DND-41 (cell line): ENCODE measurements around the gene NUDT19.

Experiments
- ATAC-seq: fragments of 200-7000 bp; cut with Tn5 transposase; 3 replicates; pipeline ENCODE4 v1.9.1; 2021; ENCODE audit warnings: low read depth; ENCODE audit not compliant: insufficient read depth
- DNase-seq: peaks from one replicate; pipeline ENCODE4 v3.0.0-alpha.2; 2020
- H2AFZ ChIP-seq: 2 replicates; pipeline ENCODE4 v1.6.0; 2012; ENCODE audit warnings: low read depth, low read length
- H3K27ac ChIP-seq: 2 replicates; pipeline ENCODE4 v1.5.1; 2012; ENCODE audit warnings: low read length, inconsistent platforms
- H3K27me3 ChIP-seq: fragments of 200-600 bp; sonication (generic); 2 replicates; pipeline ENCODE4 v1.6.0; 2012; ENCODE audit warnings: low read length, mild to moderate bottlenecking, inconsistent platforms; ENCODE audit not compliant: insufficient read depth, poor library complexity
- H3K36me3 ChIP-seq: 2 replicates; pipeline ENCODE4 v1.5.1; 2012; ENCODE audit warnings: low read length, inconsistent platforms; ENCODE audit not compliant: insufficient read depth
- H3K4me1 ChIP-seq: 2 replicates; pipeline ENCODE4 v1.5.1; 2012; ENCODE audit warnings: mild to moderate bottlenecking, low read length; ENCODE audit not compliant: insufficient read depth
- H3K4me2 ChIP-seq: 2 replicates; pipeline ENCODE4 v1.6.0; 2012; ENCODE audit warnings: mild to moderate bottlenecking, moderate library complexity, low read length, inconsistent platforms; ENCODE audit not compliant: insufficient read depth
- H3K4me3 ChIP-seq, 2 experiments: fragments of 200-600 bp in 1 of 2; shearing (Covaris generic) in 1 of 2; 2 replicates each; pipeline ENCODE4 v1.5.1; 2012 to 2016; ENCODE audit warnings: inconsistent platforms in 2 of 2, low read length in 2 of 2, mild to moderate bottlenecking in 2 of 2, low read depth in 1 of 2, moderate library complexity in 1 of 2
- H3K79me2 ChIP-seq: 2 replicates; pipeline ENCODE4 v1.6.0; 2012; ENCODE audit warnings: low read length, inconsistent platforms; ENCODE audit not compliant: insufficient read depth
- H3K9ac ChIP-seq: 2 replicates; pipeline ENCODE4 v1.6.0; 2012; ENCODE audit warnings: low read depth, mild to moderate bottlenecking, inconsistent platforms, low read length, moderate library complexity
- H3K9me3 ChIP-seq: 2 replicates; pipeline ENCODE4 v1.5.1; 2012; ENCODE audit warnings: low read length, moderate library complexity, mild to moderate bottlenecking, inconsistent platforms; ENCODE audit not compliant: insufficient read depth, severe bottlenecking
- H4K20me1 ChIP-seq: 2 replicates; pipeline ENCODE4 v1.6.0; 2012; ENCODE audit warnings: low read length; ENCODE audit not compliant: insufficient read depth
- CTCF ChIP-seq: IDR thresholded peaks from 2 replicates; pipeline ENCODE4 v1.5.1; 2012; ENCODE audit warnings: borderline replicate concordance, low read length, moderate library complexity, mild to moderate bottlenecking; ENCODE audit not compliant: poor library complexity, severe bottlenecking; ENCODE audit errors: extremely low read depth
- EZH2 ChIP-seq: IDR thresholded peaks from 3 replicates; pipeline ENCODE4 v1.6.1; 2012; ENCODE audit warnings: borderline replicate concordance, low read depth, mild to moderate bottlenecking, moderate library complexity, low read length, inconsistent platforms; ENCODE audit not compliant: severe bottlenecking

Gene NUDT19

DNA sequence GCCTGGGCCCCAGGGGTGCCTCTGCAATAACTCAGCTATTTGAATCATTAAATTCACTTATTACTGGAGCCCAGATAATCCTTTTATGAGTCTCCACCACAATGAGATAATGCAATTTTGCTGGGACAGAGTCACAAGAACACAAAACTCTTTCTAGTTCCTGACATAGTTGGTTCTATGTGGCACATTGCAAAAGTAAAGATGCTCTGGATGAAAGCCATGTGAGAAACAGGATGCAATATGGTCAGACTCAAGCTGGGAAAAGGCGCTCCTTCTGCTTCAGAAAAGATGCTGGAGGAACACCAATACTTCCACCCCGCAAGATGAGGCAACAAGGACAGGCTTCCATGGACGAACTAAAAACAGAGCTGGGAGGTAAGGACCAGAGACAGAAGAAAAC lies 22.3 kb upstream of the NUDT19 start:
- H3K27me3 ChIP-seq, result no peaks in the 10 kb centered on the region
- peaks cover 21% of the 10 kb centered on the region for H3K4me1 ChIP-seq
- H3K9ac ChIP-seq, result no peak overlapping the region
- DNase-seq (no peak), ATAC-seq (no peak)
- H3K27ac ChIP-seq, result no peak overlapping the region
- H3K4me3 ChIP-seq, result no peak overlapping the region
- no peaks in the 10 kb centered on the region for H3K9me3 ChIP-seq
- peaks cover 89% of the 10 kb centered on the region for H3K79me2 ChIP-seq
- no peak overlapping the region for H3K4me2 ChIP-seq
- H3K36me3 ChIP-seq, result peaks cover 22% of the 10 kb centered on the region
- TF ChIP-seq EZH2 (no peak), CTCF (no peak)
- H2AFZ ChIP-seq, result no peak overlapping the region
- peaks cover 73% of the 10 kb centered on the region for H4K20me1 ChIP-seq

- peaks cover 11% of the 10 kb centered on the region for H3K36me3 ChIP-seq
- DNase-seq (no peak), ATAC-seq (no peak)
- no peak overlapping the region for H3K4me3 ChIP-seq
- H3K4me2 ChIP-seq, result peak overlapping the region; percentile 84
- H3K27ac ChIP-seq, result no peak overlapping the region
- TF ChIP-seq EZH2 (no peak), CTCF (no peak)
- no peaks in the 10 kb centered on the region for H3K9me3 ChIP-seq
- H2AFZ ChIP-seq, result no peak overlapping the region
- H3K27me3 ChIP-seq, result no peaks in the 10 kb centered on the region
- no peak overlapping the region for H3K9ac ChIP-seq
- H3K4me1 ChIP-seq, result peaks cover 32% of the 10 kb centered on the region
- peaks cover 75% of the 10 kb centered on the region for H3K79me2 ChIP-seq
- H4K20me1 ChIP-seq, result peaks cover 64% of the 10 kb centered on the region
Measured at GRCh38 chr19:32671883-32672593, 19.6 kb upstream of the NUDT19 start.

DNA sequence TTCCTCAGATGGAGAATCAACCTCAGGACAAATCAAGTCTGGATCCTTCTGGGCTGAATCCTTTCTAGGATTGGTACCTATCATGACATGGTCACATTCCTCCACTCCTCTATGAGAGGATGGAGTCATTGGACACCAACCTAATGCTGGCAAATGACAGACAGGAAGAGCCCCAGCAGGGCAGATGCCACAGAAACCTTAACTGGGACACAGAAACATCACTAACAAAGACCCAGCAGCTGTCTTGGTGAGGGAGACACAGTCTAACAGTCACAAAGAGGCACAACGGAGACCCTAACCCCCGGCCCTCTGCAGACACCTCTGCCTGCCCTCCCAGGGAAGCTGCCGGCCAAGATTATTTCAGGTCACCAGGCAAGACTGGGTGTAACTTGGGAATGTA lies 18.8 kb upstream of the NUDT19 start:
- H3K27ac ChIP-seq, result no peak overlapping the region
- peaks cover 11% of the 10 kb centered on the region for H3K36me3 ChIP-seq
- H3K79me2 ChIP-seq, result peaks cover 69% of the 10 kb centered on the region
- H3K27me3 ChIP-seq, result no peaks in the 10 kb centered on the region
- peaks cover 32% of the 10 kb centered on the region for H3K4me1 ChIP-seq
- TF ChIP-seq CTCF (no peak), EZH2 (no peak)
- DNase-seq (no peak), ATAC-seq (no peak)
- H3K4me2 ChIP-seq, result peak overlapping the region; percentile 84
- H3K4me3 ChIP-seq, result 0 out of 4 replicates have a peak overlapping the region, but pooled peaks of 1 of the 2 experiments have one; percentile 98
- H4K20me1 ChIP-seq, result peaks cover 63% of the 10 kb centered on the region
- H3K9me3 ChIP-seq, result no peaks in the 10 kb centered on the region
- no peak overlapping the region for H3K9ac ChIP-seq
- H2AFZ ChIP-seq, result no peak overlapping the region
